ENCODE data around the gene TIAL1. TPM values are rescaled to one million over a fixed set of nuclear protein-coding genes. Genes with fewer than 3 reads are reported as not detected.

TIAL1 gene
- total RNA-seq, 3 donors from 2014 or later, result 73.3 to 110 (median 76.4) TPM

GRCh38 chr10:119595676-119596515 lies 868 bp downstream of the TIAL1 start:
- intact Hi-C loops (cut with DNase I; ENCODE audit: low total_unique reads), result no loop called here

GRCh38 chr10:119595134-119595675 lies 1.6 kb downstream of the TIAL1 start:
- no peaks in the 10 kb centered on the region for H3K27me3 ChIP-seq
- intact Hi-C loops (cut with DNase I; ENCODE audit: low total_unique reads), result no loop called here
- H3K36me3 ChIP-seq, result no peaks in the 10 kb centered on the region
- no peak for DNase-seq (ENCODE audit: low spot score in 2 of 2)
- H3K27ac ChIP-seq, result peak overlapping the region; percentile 97 to 98
- peak overlapping the region; percentile 82 to 96 (median 90) for H3K4me3 ChIP-seq
- peaks cover 0 to 22% of the 10 kb centered on the region in 2 donors for H3K4me1 ChIP-seq
- TF ChIP-seq POLR2A (IDR thresholded peaks at IDR 0.05), result no peak
- no peak for TF ChIP-seq POLR2AphosphoS5 (IDR thresholded peaks at IDR 0.05)
- TF ChIP-seq CTCF (IDR thresholded peaks at IDR 0.05), result no peak
- no peaks in the 10 kb centered on the region for H3K9me3 ChIP-seq

More at GRCh38 chr10:119595676-119596515, 868 bp downstream of the TIAL1 start:
- no peaks in the 10 kb centered on the region for H3K36me3 ChIP-seq
- H3K27me3 ChIP-seq, result no peaks in the 10 kb centered on the region
- H3K9me3 ChIP-seq, result no peaks in the 10 kb centered on the region
- peaks cover 0 to 22% of the 10 kb centered on the region in 2 donors for H3K4me1 ChIP-seq
- no peak for TF ChIP-seq POLR2AphosphoS5 (IDR thresholded peaks at IDR 0.05)
- TF ChIP-seq POLR2A (IDR thresholded peaks at IDR 0.05), result no peak
- TF ChIP-seq CTCF (IDR thresholded peaks at IDR 0.05), result no peak
- peak in 1 of 2 donors; percentile 32 for DNase-seq (ENCODE audit: low spot score in 2 of 2)
- peak overlapping the region; percentile 82 to 96 (median 90) for H3K4me3 ChIP-seq
- peak overlapping the region; percentile 97 to 98 for H3K27ac ChIP-seq

- no peak overlapping the region for H3K27ac ChIP-seq
- TF ChIP-seq CTCF (IDR thresholded peaks at IDR 0.05) (no peak), POLR2A (IDR thresholded peaks at IDR 0.05) (no peak), POLR2AphosphoS5 (IDR thresholded peaks at IDR 0.05) (no peak)
- no peak for DNase-seq (ENCODE audit: low spot score in 2 of 2)
- H3K27me3 ChIP-seq, result no peaks in the 10 kb centered on the region
- no peak overlapping the region for H3K4me3 ChIP-seq
- H3K4me1 ChIP-seq, result peaks cover 0 to 5% of the 10 kb centered on the region in 2 donors
- no peaks in the 10 kb centered on the region for H3K9me3 ChIP-seq
- no peaks in the 10 kb centered on the region for H3K36me3 ChIP-seq
- intact Hi-C loops (cut with DNase I; ENCODE audit: low total_unique reads), result no loop called here
Measured at GRCh38 chr10:119588071-119588470, 8.7 kb downstream of the TIAL1 start.

- Histone ChIP-seq H3K4me1 (no peaks in the 10 kb centered on the region), H3K36me3 (no peaks in the 10 kb centered on the region), H3K27ac (no peak overlapping the region), H3K27me3 (no peaks in the 10 kb centered on the region), H3K9me3 (no peaks in the 10 kb centered on the region), H3K4me3 (no peak overlapping the region)
- intact Hi-C loops (cut with DNase I; ENCODE audit: low total_unique reads), result no loop called here
- TF ChIP-seq CTCF (IDR thresholded peaks at IDR 0.05), result no peak
- no peak for TF ChIP-seq POLR2A (IDR thresholded peaks at IDR 0.05)
- TF ChIP-seq POLR2AphosphoS5 (IDR thresholded peaks at IDR 0.05), result no peak
- DNase-seq (ENCODE audit: low spot score in 2 of 2), result no peak
Measured at GRCh38 chr10:119578355-119578754, 18.4 kb downstream of the TIAL1 start.

- H3K36me3 ChIP-seq, result no peaks in the 10 kb centered on the region
- no peaks in the 10 kb centered on the region for H3K27me3 ChIP-seq
- no peak for DNase-seq (ENCODE audit: low spot score in 2 of 2)
- no peaks in the 10 kb centered on the region for H3K9me3 ChIP-seq
- no peak overlapping the region for H3K27ac ChIP-seq
- TF ChIP-seq CTCF (IDR thresholded peaks at IDR 0.05) (no peak), POLR2A (IDR thresholded peaks at IDR 0.05) (no peak), POLR2AphosphoS5 (IDR thresholded peaks at IDR 0.05) (no peak)
- H3K4me3 ChIP-seq, result no peak overlapping the region
- intact Hi-C loops (cut with DNase I; ENCODE audit: low total_unique reads), result no loop called here
- H3K4me1 ChIP-seq, result no peaks in the 10 kb centered on the region
Measured at GRCh38 chr10:119575991-119576390, 20.8 kb downstream of the TIAL1 start.

All from breast epithelium (tissue), 4 donors.